Measurements from ENCODE around the gene VWA2. TPM values are rescaled to one million over a fixed set of nuclear protein-coding genes. Genes with fewer than 3 reads are reported as not detected.

The VWA2 gene
- total RNA-seq, 4 donors from 2014 or later = under 0.01 to 0.52 (median 0.17) TPM

DNA sequence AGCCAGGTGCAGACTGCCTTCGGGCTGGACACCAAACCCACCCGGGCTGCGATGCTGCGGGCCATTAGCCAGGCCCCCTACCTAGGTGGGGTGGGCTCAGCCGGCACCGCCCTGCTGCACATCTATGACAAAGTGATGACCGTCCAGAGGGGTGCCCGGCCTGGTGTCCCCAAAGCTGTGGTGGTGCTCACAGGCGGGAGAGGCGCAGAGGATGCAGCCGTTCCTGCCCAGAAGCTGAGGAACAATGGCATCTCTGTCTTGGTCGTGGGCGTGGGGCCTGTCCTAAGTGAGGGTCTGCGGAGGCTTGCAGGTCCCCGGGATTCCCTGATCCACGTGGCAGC lies 50.0 kb downstream of the VWA2 start:
- WGBS = 92% methylated on average over 7 of the region's 16 CpGs
- TF ChIP-seq POLR2AphosphoS5 (IDR thresholded peaks at IDR 0.05) (no peak), EP300 (IDR thresholded peaks at IDR 0.05) (no peak), POLR2A (IDR thresholded peaks at IDR 0.05; ENCODE audit: low read depth) (no peak)
- TF ChIP-seq, protein P1, sequence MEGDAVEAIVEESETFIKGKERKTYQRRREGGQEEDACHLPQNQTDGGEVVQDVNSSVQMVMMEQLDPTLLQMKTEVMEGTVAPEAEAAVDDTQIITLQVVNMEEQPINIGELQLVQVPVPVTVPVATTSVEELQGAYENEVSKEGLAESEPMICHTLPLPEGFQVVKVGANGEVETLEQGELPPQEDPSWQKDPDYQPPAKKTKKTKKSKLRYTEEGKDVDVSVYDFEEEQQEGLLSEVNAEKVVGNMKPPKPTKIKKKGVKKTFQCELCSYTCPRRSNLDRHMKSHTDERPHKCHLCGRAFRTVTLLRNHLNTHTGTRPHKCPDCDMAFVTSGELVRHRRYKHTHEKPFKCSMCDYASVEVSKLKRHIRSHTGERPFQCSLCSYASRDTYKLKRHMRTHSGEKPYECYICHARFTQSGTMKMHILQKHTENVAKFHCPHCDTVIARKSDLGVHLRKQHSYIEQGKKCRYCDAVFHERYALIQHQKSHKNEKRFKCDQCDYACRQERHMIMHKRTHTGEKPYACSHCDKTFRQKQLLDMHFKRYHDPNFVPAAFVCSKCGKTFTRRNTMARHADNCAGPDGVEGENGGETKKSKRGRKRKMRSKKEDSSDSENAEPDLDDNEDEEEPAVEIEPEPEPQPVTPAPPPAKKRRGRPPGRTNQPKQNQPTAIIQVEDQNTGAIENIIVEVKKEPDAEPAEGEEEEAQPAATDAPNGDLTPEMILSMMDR (IDR thresholded peaks at IDR 0.05) = no peak
- H3K9me3 ChIP-seq = no peaks in the 10 kb centered on the region
- no peak for DNase-seq (ENCODE audit: extremely low spot score)
- peaks cover 0 to 8% (median 5%) of the 10 kb centered on the region in 4 donors for H3K4me1 ChIP-seq
- H3K27me3 ChIP-seq = no peaks in the 10 kb centered on the region
- H3K4me3 ChIP-seq = no peak overlapping the region
- H3K36me3 ChIP-seq = peaks cover 0 to 3% (median 0%) of the 10 kb centered on the region in 4 donors
- no peak overlapping the region for H3K27ac ChIP-seq (replicated peaks in 1 of 4)
- intact Hi-C loops (cut with DNase I) = no loop called here

DNA sequence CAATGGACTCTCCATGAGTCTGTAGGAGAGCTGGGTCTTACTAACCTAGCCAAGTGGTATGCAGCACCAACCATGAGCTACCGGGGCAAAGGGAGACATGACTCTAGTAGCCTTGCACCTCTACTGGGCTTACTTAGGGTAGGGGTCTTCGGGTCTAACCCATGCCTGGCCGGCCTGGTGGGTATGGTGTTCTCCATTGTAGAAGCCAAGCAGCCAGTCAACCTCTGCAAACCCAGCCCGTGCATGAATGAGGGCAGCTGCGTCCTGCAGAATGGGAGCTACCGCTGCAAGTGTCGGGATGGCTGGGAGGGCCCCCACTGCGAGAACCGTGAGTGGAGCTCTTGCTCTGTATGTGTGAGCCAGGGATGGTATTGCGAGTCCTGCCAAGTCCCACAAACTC lies 51.0 kb downstream of the VWA2 start:
- peaks cover 0 to 2% (median 0%) of the 10 kb centered on the region in 4 donors for H3K9me3 ChIP-seq
- H3K27ac ChIP-seq (replicated peaks in 1 of 4) = no peak overlapping the region
- H3K4me3 ChIP-seq = no peak overlapping the region
- TF ChIP-seq, protein P1 (IDR thresholded peaks at IDR 0.05) = no peak
- TF ChIP-seq POLR2AphosphoS5 (IDR thresholded peaks at IDR 0.05) (no peak), EP300 (IDR thresholded peaks at IDR 0.05) (no peak), POLR2A (IDR thresholded peaks at IDR 0.05; ENCODE audit: low read depth) (no peak)
- peaks cover 0 to 8% (median 5%) of the 10 kb centered on the region in 4 donors for H3K4me1 ChIP-seq
- WGBS = 94% methylated on average over 6 of the region's 10 CpGs
- H3K36me3 ChIP-seq = peaks cover 0 to 4% (median 3%) of the 10 kb centered on the region in 4 donors
- H3K27me3 ChIP-seq = no peaks in the 10 kb centered on the region
- no peak for DNase-seq (ENCODE audit: extremely low spot score)
- intact Hi-C loops (cut with DNase I) = no loop called here

DNA sequence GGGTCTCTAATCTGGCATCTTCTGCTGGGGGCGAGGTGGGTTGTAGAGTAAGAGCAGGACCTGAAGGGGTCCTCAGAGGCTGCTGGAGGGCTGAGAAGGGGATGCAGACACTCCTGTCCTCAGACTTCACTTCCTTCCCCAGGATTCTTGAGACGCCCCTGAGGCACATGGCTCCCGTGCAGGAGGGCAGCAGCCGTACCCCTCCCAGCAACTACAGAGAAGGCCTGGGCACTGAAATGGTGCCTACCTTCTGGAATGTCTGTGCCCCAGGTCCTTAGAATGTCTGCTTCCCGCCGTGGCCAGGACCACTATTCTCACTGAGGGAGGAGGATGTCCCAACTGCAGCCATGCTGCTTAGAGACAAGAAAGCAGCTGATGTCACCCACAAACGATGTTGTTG lies 52.0 kb downstream of the VWA2 start:
- DNase-seq (ENCODE audit: extremely low spot score) = no peak
- WGBS = 96% methylated on average over 5 of the region's 7 CpGs
- no peak overlapping the region for H3K27ac ChIP-seq (replicated peaks in 1 of 4)
- H3K36me3 ChIP-seq = peaks cover 7 to 14% (median 11%) of the 10 kb centered on the region in 4 donors
- no peak overlapping the region for H3K4me3 ChIP-seq
- intact Hi-C loops (cut with DNase I) = no loop called here
- TF ChIP-seq, protein P1 (IDR thresholded peaks at IDR 0.05) = no peak
- TF ChIP-seq POLR2AphosphoS5 (IDR thresholded peaks at IDR 0.05) = no peak
- no peak for TF ChIP-seq EP300 (IDR thresholded peaks at IDR 0.05)
- no peak for TF ChIP-seq POLR2A (IDR thresholded peaks at IDR 0.05; ENCODE audit: low read depth)
- H3K9me3 ChIP-seq = peaks cover 0 to 12% (median 8%) of the 10 kb centered on the region in 4 donors
- H3K27me3 ChIP-seq = no peaks in the 10 kb centered on the region
- peaks cover 0 to 8% (median 5%) of the 10 kb centered on the region in 4 donors for H3K4me1 ChIP-seq

DNA sequence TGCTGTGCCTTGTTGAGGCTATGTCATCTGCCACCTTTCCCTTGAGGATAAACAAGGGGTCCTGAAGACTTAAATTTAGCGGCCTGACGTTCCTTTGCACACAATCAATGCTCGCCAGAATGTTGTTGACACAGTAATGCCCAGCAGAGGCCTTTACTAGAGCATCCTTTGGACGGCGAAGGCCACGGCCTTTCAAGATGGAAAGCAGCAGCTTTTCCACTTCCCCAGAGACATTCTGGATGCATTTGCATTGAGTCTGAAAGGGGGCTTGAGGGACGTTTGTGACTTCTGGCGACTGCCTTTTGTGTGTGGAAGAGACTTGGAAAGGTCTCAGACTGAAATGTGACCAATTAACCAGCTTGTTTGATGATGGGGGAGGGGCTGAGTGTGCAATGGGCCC lies 52.5 kb downstream of the VWA2 start:
- 90% methylated on average over 8 of the region's 8 CpGs for WGBS
- Histone ChIP-seq H3K27ac (replicated peaks in 1 of 4) (no peak overlapping the region), H3K4me1 (peaks cover 0 to 8% (median 5%) of the 10 kb centered on the region in 4 donors), H3K36me3 (peaks cover 12 to 19% (median 15%) of the 10 kb centered on the region in 4 donors), H3K27me3 (no peaks in the 10 kb centered on the region), H3K9me3 (peaks cover 0 to 17% (median 11%) of the 10 kb centered on the region in 4 donors), H3K4me3 (no peak overlapping the region)
- DNase-seq (ENCODE audit: extremely low spot score) = no peak
- TF ChIP-seq, protein P1 (IDR thresholded peaks at IDR 0.05) = no peak
- TF ChIP-seq POLR2AphosphoS5 (IDR thresholded peaks at IDR 0.05) (no peak), POLR2A (IDR thresholded peaks at IDR 0.05; ENCODE audit: low read depth) (no peak), EP300 (IDR thresholded peaks at IDR 0.05) (no peak)
- intact Hi-C loops (cut with DNase I) = no loop called here

DNA sequence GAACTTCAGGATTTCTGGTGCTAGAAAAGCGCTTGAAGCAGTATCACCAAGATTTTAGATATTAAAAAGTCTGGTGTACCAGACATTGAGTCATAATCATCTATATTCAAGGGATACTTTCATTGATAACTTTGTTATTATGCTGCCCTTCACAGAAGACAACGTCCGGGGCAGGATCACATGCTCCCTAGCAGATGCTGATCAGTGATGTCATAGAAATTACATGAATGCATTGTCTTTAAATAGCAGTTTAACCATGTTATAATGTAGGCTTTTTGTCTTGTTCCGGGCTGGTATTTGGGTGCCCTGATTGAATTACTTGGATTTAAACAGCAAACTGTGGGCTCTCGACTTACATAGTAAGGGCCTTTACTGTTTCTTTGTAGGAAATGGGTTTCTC lies 54.0 kb downstream of the VWA2 start:
- Histone ChIP-seq H3K27me3 (no peaks in the 10 kb centered on the region), H3K9me3 (peaks cover 0 to 20% (median 12%) of the 10 kb centered on the region in 4 donors), H3K4me3 (no peak overlapping the region), H3K27ac (replicated peaks in 1 of 4) (no peak overlapping the region), H3K36me3 (peaks cover 24 to 34% (median 27%) of the 10 kb centered on the region in 4 donors), H3K4me1 (peaks cover 0 to 8% (median 5%) of the 10 kb centered on the region in 4 donors)
- 92% methylated on average over 5 of the region's 5 CpGs for WGBS
- intact Hi-C loops (cut with DNase I) = no loop called here
- no peak for DNase-seq (ENCODE audit: extremely low spot score)
- TF ChIP-seq EP300 (IDR thresholded peaks at IDR 0.05) (no peak), POLR2A (IDR thresholded peaks at IDR 0.05; ENCODE audit: low read depth) (no peak)
